NT2/D1 (cell line): ENCODE data around the gene TCEAL1.

Experiments
- SUZ12 ChIP-seq: IDR thresholded peaks from 2 replicates; pipeline ENCODE4 v1.6.1; 2011; ENCODE audit not compliant: insufficient read length, insufficient read depth; ENCODE audit errors: extremely low read depth
- YY1 ChIP-seq: IDR thresholded peaks from 2 replicates; pipeline ENCODE4 v1.6.1; 2011; ENCODE audit not compliant: insufficient read length, insufficient read depth
- ZNF274 ChIP-seq: IDR thresholded peaks from 2 replicates; pipeline ENCODE4 v1.6.1; 2011; ENCODE audit warnings: mild to moderate bottlenecking, low read depth, low read length

- TF ChIP-seq ZNF274 (no peak), YY1 (no peak), SUZ12 (no peak)
Measured at GRCh38 chrX:103584596-103584995, 44.2 kb upstream of the TCEAL1 start.
